Activated CD8-positive, alpha-beta memory T cell treated with anti-CD3 and anti-CD28 coated beads for 48 hours (primary cell): Measurements from ENCODE around the gene DNMT1.
A peak's percentile ranks its signal among the peaks of the same experiment; 100 is the strongest.
"Not testable (repeated sequence)": the region's sequence is repeated elsewhere in the genome, so short reads cannot be mapped to it uniquely, and the experiment has no call there.

Source experiments
- DNase-seq, 3 experiments: peaks; one replicate each; pipeline ENCODE4 v3.0.0-alpha.2; 2020; ENCODE audit warnings: low read depth in 2 of 3, low spot score in 2 of 3

Gene DNMT1

GRCh38 chr19:10194500-10195198 is at the start of gene DNMT1:
Gene DNMT1, minus strand, starts transcription at chr19:10194953. Its CDS starts 54 bp downstream, at chr19:10194899.
- peak; percentile 96 to 98 (median 97) for DNase-seq

GRCh38 chr19:10243606-10244005 is 48.9 kb upstream of the DNMT1 start:
- DNase-seq: no peak

GRCh38 chr19:10241826-10242449 is 47.2 kb upstream of the DNMT1 start:
- not testable (repeated sequence) for DNase-seq

- DNase-seq: no peak
Observed at GRCh38 chr19:10238172-10238783, 43.5 kb upstream of the DNMT1 start.

- no peak for DNase-seq
Observed at GRCh38 chr19:10237702-10238101, 42.9 kb upstream of the DNMT1 start.

GRCh38 chr19:10235409-10235808 is 40.7 kb upstream of the DNMT1 start:
- not testable (repeated sequence) for DNase-seq

GRCh38 chr19:10235003-10235402 is 40.2 kb upstream of the DNMT1 start:
- DNase-seq: no peak

GRCh38 chr19:10233946-10234345 is 39.2 kb upstream of the DNMT1 start:
- no peak for DNase-seq

- DNase-seq: no peak
Observed at GRCh38 chr19:10231612-10232228, 37.0 kb upstream of the DNMT1 start.

- DNase-seq: peak; percentile 34 to 58 (median 52)
Observed at GRCh38 chr19:10230861-10231611, 36.3 kb upstream of the DNMT1 start, which contains the start of gene S1PR2. Gene S1PR2, minus strand, starts transcription at chr19:10231331. Its CDS starts 6,426 bp downstream, at chr19:10224905.

- DNase-seq: no peak
Observed at GRCh38 chr19:10230173-10230860, 35.6 kb upstream of the DNMT1 start.

GRCh38 chr19:10228920-10229319 is 34.2 kb upstream of the DNMT1 start:
- DNase-seq: no peak

GRCh38 chr19:10228393-10228792 is 33.6 kb upstream of the DNMT1 start:
- DNase-seq: no peak

GRCh38 chr19:10227026-10227971 is 32.5 kb upstream of the DNMT1 start:
- no peak for DNase-seq

- DNase-seq: no peak
Observed at GRCh38 chr19:10226376-10227025, 31.7 kb upstream of the DNMT1 start.

- DNase-seq: no peak
Observed at GRCh38 chr19:10226021-10226375, 31.2 kb upstream of the DNMT1 start.

GRCh38 chr19:10224337-10224736 is 29.6 kb upstream of the DNMT1 start:
- DNase-seq: no peak

GRCh38 chr19:10223488-10224213 is 28.9 kb upstream of the DNMT1 start:
- no peak for DNase-seq
